Mesothelial cell of epicardium (in vitro differentiated cells): ENCODE measurements around the gene CNNM4. TPM values are rescaled to one million over a fixed set of nuclear protein-coding genes. Genes with fewer than 3 reads are reported as not detected.

Source experiments
- DNase-seq, 2 experiments: peaks; one replicate each; pipeline ENCODE4 v3.0.0; 2021; ENCODE audit warnings: low spot score in 2 of 2; ENCODE audit not compliant: unreplicated experiment in 2 of 2
- H3K27ac Mint-ChIP-seq: 2 replicates; pipeline ENCODE4 v1.8.0; 2021; ENCODE audit warnings: mixed read lengths
- H3K27me3 Mint-ChIP-seq: 2 replicates; pipeline ENCODE4 v1.8.0; 2021; ENCODE audit warnings: low read depth, mixed read lengths
- H3K36me3 Mint-ChIP-seq: 2 replicates; pipeline ENCODE4 v1.8.0; 2021; ENCODE audit warnings: mixed read lengths
- H3K4me1 Mint-ChIP-seq: 2 replicates; pipeline ENCODE4 v1.8.0; 2021; ENCODE audit warnings: mixed read lengths
- H3K4me3 Mint-ChIP-seq: 2 replicates; pipeline ENCODE4 v1.8.0; 2021; ENCODE audit warnings: mild to moderate bottlenecking, moderate library complexity, mixed read lengths
- H3K9me3 Mint-ChIP-seq: 2 replicates; pipeline ENCODE4 v1.8.0; 2021; ENCODE audit warnings: mixed read lengths
- total RNA-seq: library from RNA; stranded (reverse); gene quantifications from 3 replicates; pipeline ENCODE4 v1.2.1, GENCODE V29; 2021
- TF ChIP-seq, protein P1 (sequence below): fragments of 200-600 bp; sonication (generic); IDR thresholded peaks from one replicate; pipeline ENCODE4 v1.5.0; 2021; ENCODE audit warnings: antibody characterized with exemption; ENCODE audit not compliant: unreplicated experiment

CNNM4 gene
- total RNA-seq, 1 donor from 2014 or later: 20.0 TPM

DNA sequence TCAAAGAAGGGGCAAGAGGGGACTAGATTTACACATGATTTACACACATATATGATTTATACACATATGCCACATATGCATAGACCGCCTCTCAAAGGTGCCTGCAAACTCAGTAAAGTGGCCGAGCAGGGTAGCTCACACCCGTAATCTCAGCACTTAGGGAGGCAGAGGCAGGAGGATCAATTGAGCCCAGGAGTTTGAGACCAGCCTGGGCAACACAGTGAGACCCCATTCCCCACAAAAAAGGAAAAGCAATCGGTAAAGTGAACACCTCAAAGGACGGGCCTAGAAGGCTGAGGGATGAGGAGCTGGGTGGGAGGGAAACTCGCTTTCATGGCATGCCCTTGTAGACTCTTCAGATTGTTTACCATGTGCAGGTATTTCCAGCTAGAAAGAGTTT lies 92.0 kb downstream of the CNNM4 start:
- Mint-ChIP-seq H3K9me3 (no peaks in the 10 kb centered on the region), H3K27me3 (no peaks in the 10 kb centered on the region), H3K4me1 (peaks cover 17% of the 10 kb centered on the region), H3K4me3 (no peak overlapping the region), H3K27ac (no peak overlapping the region), H3K36me3 (peaks cover 24% of the 10 kb centered on the region)
- DNase-seq: no peak
- TF ChIP-seq, protein P1, sequence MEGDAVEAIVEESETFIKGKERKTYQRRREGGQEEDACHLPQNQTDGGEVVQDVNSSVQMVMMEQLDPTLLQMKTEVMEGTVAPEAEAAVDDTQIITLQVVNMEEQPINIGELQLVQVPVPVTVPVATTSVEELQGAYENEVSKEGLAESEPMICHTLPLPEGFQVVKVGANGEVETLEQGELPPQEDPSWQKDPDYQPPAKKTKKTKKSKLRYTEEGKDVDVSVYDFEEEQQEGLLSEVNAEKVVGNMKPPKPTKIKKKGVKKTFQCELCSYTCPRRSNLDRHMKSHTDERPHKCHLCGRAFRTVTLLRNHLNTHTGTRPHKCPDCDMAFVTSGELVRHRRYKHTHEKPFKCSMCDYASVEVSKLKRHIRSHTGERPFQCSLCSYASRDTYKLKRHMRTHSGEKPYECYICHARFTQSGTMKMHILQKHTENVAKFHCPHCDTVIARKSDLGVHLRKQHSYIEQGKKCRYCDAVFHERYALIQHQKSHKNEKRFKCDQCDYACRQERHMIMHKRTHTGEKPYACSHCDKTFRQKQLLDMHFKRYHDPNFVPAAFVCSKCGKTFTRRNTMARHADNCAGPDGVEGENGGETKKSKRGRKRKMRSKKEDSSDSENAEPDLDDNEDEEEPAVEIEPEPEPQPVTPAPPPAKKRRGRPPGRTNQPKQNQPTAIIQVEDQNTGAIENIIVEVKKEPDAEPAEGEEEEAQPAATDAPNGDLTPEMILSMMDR: no peak

- Mint-ChIP-seq H3K4me3 (no peak overlapping the region), H3K27ac (no peak overlapping the region), H3K36me3 (peaks cover 19% of the 10 kb centered on the region), H3K27me3 (no peaks in the 10 kb centered on the region), H3K4me1 (peaks cover 17% of the 10 kb centered on the region), H3K9me3 (no peaks in the 10 kb centered on the region)
- DNase-seq: no peak
- TF ChIP-seq, protein P1: no peak
Observed at GRCh38 chr2:96853321-96853720, 92.6 kb downstream of the CNNM4 start.

GRCh38 chr2:96856776-96857666 lies 96.3 kb downstream of the CNNM4 start:
- Mint-ChIP-seq H3K27ac (peak overlapping the region; percentile 44), H3K4me1 (peaks cover 31% of the 10 kb centered on the region), H3K9me3 (no peaks in the 10 kb centered on the region), H3K4me3 (peak overlapping the region; percentile 81), H3K27me3 (no peaks in the 10 kb centered on the region), H3K36me3 (peaks cover 16% of the 10 kb centered on the region)
- no peak for DNase-seq
- TF ChIP-seq, protein P1: no peak

- peak within 1 kb of the TSS; percentile 88 for H3K27ac Mint-ChIP-seq
- H3K36me3 Mint-ChIP-seq: peaks cover 15% of the 10 kb centered on the region
Observed at GRCh38 chr2:96857667-96858372, 97.1 kb downstream of the CNNM4 start, which contains the start of gene ANKRD39. TSS of gene ANKRD39 (minus strand) at chr2:96858016. CDS start at chr2:96857987, 29 bp downstream.

GRCh38 chr2:96859099-96859649 lies 98.5 kb downstream of the CNNM4 start:
- peak overlapping the region; percentile 88 for H3K27ac Mint-ChIP-seq

More at GRCh38 chr2:96857667-96858372, 97.1 kb downstream of the CNNM4 start, which contains the start of gene ANKRD39:
- Mint-ChIP-seq H3K4me1 (peaks cover 31% of the 10 kb centered on the region), H3K9me3 (no peaks in the 10 kb centered on the region), H3K4me3 (peak within 1 kb of the TSS; percentile 81), H3K27me3 (no peaks in the 10 kb centered on the region)
- TF ChIP-seq, protein P1: no peak
- DNase-seq: peak; percentile 94 to 99

More at GRCh38 chr2:96859099-96859649, 98.5 kb downstream of the CNNM4 start:
- TF ChIP-seq, protein P1: no peak
- peaks cover 13% of the 10 kb centered on the region for H3K36me3 Mint-ChIP-seq
- peak overlapping the region; percentile 81 for H3K4me3 Mint-ChIP-seq
- DNase-seq: no peak
- no peaks in the 10 kb centered on the region for H3K27me3 Mint-ChIP-seq
- H3K9me3 Mint-ChIP-seq: no peaks in the 10 kb centered on the region
- peaks cover 31% of the 10 kb centered on the region for H3K4me1 Mint-ChIP-seq
